Spleen (tissue), 7 donors: ENCODE results near the gene TEX29.

Experiments used
- POLR2A ChIP-seq, 3 donors: fragments of 450-650 bp; IDR thresholded peaks; one replicate each; pipeline ENCODE4 v1.5.1; 2017; ENCODE audit warnings: antibody characterized with exemption in 3 of 3, mild to moderate bottlenecking in 1 of 3
- POLR2AphosphoS5 ChIP-seq, 3 donors: sonication (generic); formaldehyde crosslinking; IDR thresholded peaks; one replicate each; pipeline ENCODE4 v1.5.1; 2017; ENCODE audit warnings: antibody characterized with exemption in 3 of 3
- TF ChIP-seq, protein P1 (sequence below), 11 experiments: fragments of 200-600 bp in 7 of 11; fragments of 450-650 bp in 4 of 11; sonication (generic) in 4 of 11; IDR thresholded peaks in 8 of 11; conservative IDR thresholded peaks in 3 of 11; 1 replicate in 7 of 11; 2 replicates in 4 of 11; pipeline versions ENCODE4 v1.4.0 to v1.8.0; 2016 to 2021; ENCODE audit warnings: antibody characterized with exemption in 11 of 11, inconsistent platforms in 4 of 11, mild to moderate bottlenecking in 1 of 11
- donor health status: DM: no; HTN: no; CAD: no; lungs with moderate emphysema.
- donor health status: DM: no; HTN: no; CAD: no.
- donor health status: DM: no; HTN: no; CAD: no.

GRCh38 chr13:111382411-111382810 is 62.0 kb downstream of the TEX29 start:
- TF ChIP-seq, protein P1, sequence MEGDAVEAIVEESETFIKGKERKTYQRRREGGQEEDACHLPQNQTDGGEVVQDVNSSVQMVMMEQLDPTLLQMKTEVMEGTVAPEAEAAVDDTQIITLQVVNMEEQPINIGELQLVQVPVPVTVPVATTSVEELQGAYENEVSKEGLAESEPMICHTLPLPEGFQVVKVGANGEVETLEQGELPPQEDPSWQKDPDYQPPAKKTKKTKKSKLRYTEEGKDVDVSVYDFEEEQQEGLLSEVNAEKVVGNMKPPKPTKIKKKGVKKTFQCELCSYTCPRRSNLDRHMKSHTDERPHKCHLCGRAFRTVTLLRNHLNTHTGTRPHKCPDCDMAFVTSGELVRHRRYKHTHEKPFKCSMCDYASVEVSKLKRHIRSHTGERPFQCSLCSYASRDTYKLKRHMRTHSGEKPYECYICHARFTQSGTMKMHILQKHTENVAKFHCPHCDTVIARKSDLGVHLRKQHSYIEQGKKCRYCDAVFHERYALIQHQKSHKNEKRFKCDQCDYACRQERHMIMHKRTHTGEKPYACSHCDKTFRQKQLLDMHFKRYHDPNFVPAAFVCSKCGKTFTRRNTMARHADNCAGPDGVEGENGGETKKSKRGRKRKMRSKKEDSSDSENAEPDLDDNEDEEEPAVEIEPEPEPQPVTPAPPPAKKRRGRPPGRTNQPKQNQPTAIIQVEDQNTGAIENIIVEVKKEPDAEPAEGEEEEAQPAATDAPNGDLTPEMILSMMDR (IDR thresholded peaks at IDR 0.05 in 8 of 11, conservative IDR thresholded peaks at IDR 0.05 in 3 of 11): no peak
- no peak for TF ChIP-seq POLR2A (IDR thresholded peaks at IDR 0.05)
- no peak for TF ChIP-seq POLR2AphosphoS5 (IDR thresholded peaks at IDR 0.05)
